ENCODE results near the gene GRAP. TPM values are rescaled to one million over a fixed set of nuclear protein-coding genes. Genes with fewer than 3 reads are reported as not detected.
"Not testable (repeated sequence)": the region's sequence is repeated elsewhere in the genome, so short reads cannot be mapped to it uniquely, and the experiment has no call there.

Gene GRAP
- total RNA-seq, 1 experiment from 2014 or later, result not detected

GRCh38 chr17:19062009-19062717 is 15.4 kb upstream of the GRAP start:
- H3K4me2 ChIP-seq (ENCODE audit: low read length); H2AFZ ChIP-seq (ENCODE audit: low read length); H4K20me1 ChIP-seq (ENCODE audit: low read length); DNase-seq; H3K4me3 ChIP-seq (ENCODE audit: low read length); CTCF ChIA-PET; H3K27me3 ChIP-seq (ENCODE audit: low read length); H3K79me2 ChIP-seq (ENCODE audit: low read length); H3F3A ChIP-seq (ENCODE audit: low read length, unreplicated experiment); H3K9me2 ChIP-seq (replicated peaks; ENCODE audit: low read length); H3K4me1 ChIP-seq (ENCODE audit: insufficient read depth, low read length); intact Hi-C loops (cut with micrococcal nuclease); H3K9me3 ChIP-seq (ENCODE audit: low read length); H3K27ac ChIP-seq (ENCODE audit: low read length); H3K36me3 ChIP-seq (ENCODE audit: low read depth, low read length); POLR2A ChIA-PET (ENCODE audit: unreplicated experiment); H3K9ac ChIP-seq (ENCODE audit: low read length): not testable (repeated sequence)
- BruUV-seq (replicated peaks), result TSS peak; percentile 100
- peak; percentile 41 for ATAC-seq

GRCh38 chr17:19055447-19055846 is 8.7 kb upstream of the GRAP start:
- H3K36me3 ChIP-seq (ENCODE audit: low read depth, low read length); H3F3A ChIP-seq (ENCODE audit: low read length, unreplicated experiment); H3K9ac ChIP-seq (ENCODE audit: low read length); H3K79me2 ChIP-seq (ENCODE audit: low read length); H2AFZ ChIP-seq (ENCODE audit: low read length); H3K4me3 ChIP-seq (ENCODE audit: low read length); CTCF ChIA-PET; H3K27me3 ChIP-seq (ENCODE audit: low read length); POLR2A ChIA-PET (ENCODE audit: unreplicated experiment); H3K4me1 ChIP-seq (ENCODE audit: insufficient read depth, low read length); H3K27ac ChIP-seq (ENCODE audit: low read length); H4K20me1 ChIP-seq (ENCODE audit: low read length); intact Hi-C loops (cut with micrococcal nuclease); H3K9me3 ChIP-seq (ENCODE audit: low read length); BruUV-seq (replicated peaks); DNase-seq; H3K4me2 ChIP-seq (ENCODE audit: low read length); H3K9me2 ChIP-seq (replicated peaks; ENCODE audit: low read length): not testable (repeated sequence)
- ATAC-seq, result peak; percentile 78

GRCh38 chr17:19048826-19049225 is 2.1 kb upstream of the GRAP start:
- H3K27me3 ChIP-seq (ENCODE audit: low read length); ATAC-seq; H3K79me2 ChIP-seq (ENCODE audit: low read length); H3K27ac ChIP-seq (ENCODE audit: low read length); H2AFZ ChIP-seq (ENCODE audit: low read length); H3K4me3 ChIP-seq (ENCODE audit: low read length); POLR2A ChIA-PET (ENCODE audit: unreplicated experiment); H3K9ac ChIP-seq (ENCODE audit: low read length); H4K20me1 ChIP-seq (ENCODE audit: low read length); DNase-seq; intact Hi-C loops (cut with micrococcal nuclease); H3F3A ChIP-seq (ENCODE audit: low read length, unreplicated experiment); H3K9me2 ChIP-seq (replicated peaks; ENCODE audit: low read length); H3K36me3 ChIP-seq (ENCODE audit: low read depth, low read length); H3K9me3 ChIP-seq (ENCODE audit: low read length); BruUV-seq (replicated peaks); H3K4me2 ChIP-seq (ENCODE audit: low read length); H3K4me1 ChIP-seq (ENCODE audit: insufficient read depth, low read length); CTCF ChIA-PET: not testable (repeated sequence)

- H3K79me2 ChIP-seq (ENCODE audit: low read length); intact Hi-C loops (cut with micrococcal nuclease); H3K36me3 ChIP-seq (ENCODE audit: low read depth, low read length); H3K4me1 ChIP-seq (ENCODE audit: insufficient read depth, low read length); H4K20me1 ChIP-seq (ENCODE audit: low read length); CTCF ChIA-PET; H3K9me3 ChIP-seq (ENCODE audit: low read length); H3K27ac ChIP-seq (ENCODE audit: low read length); H3K4me3 ChIP-seq (ENCODE audit: low read length); H2AFZ ChIP-seq (ENCODE audit: low read length); DNase-seq; ATAC-seq; H3K4me2 ChIP-seq (ENCODE audit: low read length); H3K9ac ChIP-seq (ENCODE audit: low read length); H3F3A ChIP-seq (ENCODE audit: low read length, unreplicated experiment); H3K9me2 ChIP-seq (replicated peaks; ENCODE audit: low read length); BruUV-seq (replicated peaks); POLR2A ChIA-PET (ENCODE audit: unreplicated experiment); H3K27me3 ChIP-seq (ENCODE audit: low read length): not testable (repeated sequence)
Observed at GRCh38 chr17:19047510-19047909, 753 bp upstream of the GRAP start.

- POLR2A ChIA-PET (ENCODE audit: unreplicated experiment); H3K9me2 ChIP-seq (replicated peaks; ENCODE audit: low read length); H3K4me3 ChIP-seq (ENCODE audit: low read length); BruUV-seq (replicated peaks); intact Hi-C loops (cut with micrococcal nuclease); H3K4me1 ChIP-seq (ENCODE audit: insufficient read depth, low read length); ATAC-seq; H3K27me3 ChIP-seq (ENCODE audit: low read length); DNase-seq; CTCF ChIA-PET; H3K79me2 ChIP-seq (ENCODE audit: low read length); H3K9me3 ChIP-seq (ENCODE audit: low read length); H3K9ac ChIP-seq (ENCODE audit: low read length); H3K4me2 ChIP-seq (ENCODE audit: low read length); H3F3A ChIP-seq (ENCODE audit: low read length, unreplicated experiment); H4K20me1 ChIP-seq (ENCODE audit: low read length); H3K36me3 ChIP-seq (ENCODE audit: low read depth, low read length); H3K27ac ChIP-seq (ENCODE audit: low read length); H2AFZ ChIP-seq (ENCODE audit: low read length): not testable (repeated sequence)
Observed at GRCh38 chr17:19044643-19045042, 2.1 kb downstream of the GRAP start.

- H4K20me1 ChIP-seq (ENCODE audit: low read length); POLR2A ChIA-PET (ENCODE audit: unreplicated experiment); DNase-seq; H3K79me2 ChIP-seq (ENCODE audit: low read length); H2AFZ ChIP-seq (ENCODE audit: low read length); H3K4me1 ChIP-seq (ENCODE audit: insufficient read depth, low read length); CTCF ChIA-PET; H3K36me3 ChIP-seq (ENCODE audit: low read depth, low read length); H3K4me2 ChIP-seq (ENCODE audit: low read length); H3K9me2 ChIP-seq (replicated peaks; ENCODE audit: low read length); BruUV-seq (replicated peaks); H3F3A ChIP-seq (ENCODE audit: low read length, unreplicated experiment); H3K4me3 ChIP-seq (ENCODE audit: low read length); H3K27ac ChIP-seq (ENCODE audit: low read length); H3K9ac ChIP-seq (ENCODE audit: low read length); H3K27me3 ChIP-seq (ENCODE audit: low read length); ATAC-seq; H3K9me3 ChIP-seq (ENCODE audit: low read length); intact Hi-C loops (cut with micrococcal nuclease): not testable (repeated sequence)
Observed at GRCh38 chr17:19043032-19043431, 3.7 kb downstream of the GRAP start.

- H3K27ac ChIP-seq (ENCODE audit: low read length); POLR2A ChIA-PET (ENCODE audit: unreplicated experiment); H2AFZ ChIP-seq (ENCODE audit: low read length); ATAC-seq; H4K20me1 ChIP-seq (ENCODE audit: low read length); BruUV-seq (replicated peaks); H3K4me3 ChIP-seq (ENCODE audit: low read length); H3K4me2 ChIP-seq (ENCODE audit: low read length); H3K27me3 ChIP-seq (ENCODE audit: low read length); H3F3A ChIP-seq (ENCODE audit: low read length, unreplicated experiment); H3K79me2 ChIP-seq (ENCODE audit: low read length); H3K9ac ChIP-seq (ENCODE audit: low read length); DNase-seq; intact Hi-C loops (cut with micrococcal nuclease); H3K9me3 ChIP-seq (ENCODE audit: low read length); H3K9me2 ChIP-seq (replicated peaks; ENCODE audit: low read length); H3K36me3 ChIP-seq (ENCODE audit: low read depth, low read length); H3K4me1 ChIP-seq (ENCODE audit: insufficient read depth, low read length); CTCF ChIA-PET: not testable (repeated sequence)
Observed at GRCh38 chr17:19042369-19042768, 4.4 kb downstream of the GRAP start.
